ENCODE data around the gene DRC7. TPM values are rescaled to one million over a fixed set of nuclear protein-coding genes. Genes with fewer than 3 reads are reported as not detected.

DRC7 gene
- total and polyA plus RNA-seq, 2 experiments from 2014 or later, result not detected

DNA sequence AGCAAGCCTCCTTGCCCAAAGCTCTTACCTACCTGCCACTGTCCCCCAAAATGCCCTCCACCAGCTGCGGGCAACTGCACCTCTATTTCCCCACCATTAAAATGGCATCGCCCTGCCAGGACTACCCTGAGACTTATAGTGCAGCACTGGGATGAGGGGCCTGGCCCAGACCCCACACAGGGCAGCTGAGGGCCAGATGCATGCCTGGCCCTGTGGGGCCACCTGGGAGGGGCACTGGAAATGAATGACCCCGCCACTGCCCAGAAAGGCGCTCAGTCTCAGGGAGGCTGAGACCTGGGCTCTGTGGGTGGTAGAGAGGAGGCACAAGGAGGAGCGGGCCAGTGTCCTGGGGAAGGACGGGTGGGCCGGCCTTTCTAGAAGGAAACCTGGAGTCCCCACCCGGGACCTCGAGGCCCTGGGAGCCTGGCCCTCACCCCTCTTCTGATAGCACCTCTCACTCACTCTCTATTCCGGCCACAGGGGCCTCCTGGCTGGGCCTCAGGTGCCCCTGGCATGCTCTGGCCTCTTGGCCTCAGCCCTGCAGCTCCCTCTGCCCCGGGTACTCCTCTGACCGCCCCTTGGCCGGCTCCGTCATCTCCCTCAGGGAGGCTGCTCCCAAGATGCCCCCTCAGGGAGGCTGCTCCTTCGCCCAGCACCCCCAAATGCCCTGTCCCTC lies 67.9 kb downstream of the DRC7 start:
- Histone ChIP-seq H3K4me2 (ENCODE audit: unreplicated experiment) (no peak overlapping the region), H2AFZ (no peak overlapping the region), H3K27ac (no peak overlapping the region), H3K9me2 (ENCODE audit: insufficient read depth) (no peaks in the 10 kb centered on the region), H3K4me3 (no peak overlapping the region), H4K20me1 (ENCODE audit: insufficient read depth) (no peaks in the 10 kb centered on the region), H3K27me3 (replicated peaks; ENCODE audit: insufficient read depth) (no peaks in the 10 kb centered on the region), H3K9ac (no peak overlapping the region), H3K79me2 (ENCODE audit: insufficient read depth) (no peaks in the 10 kb centered on the region), H3K4me1 (ENCODE audit: insufficient read depth) (peaks cover 3% of the 10 kb centered on the region), H3F3A (ENCODE audit: insufficient read depth) (no peaks in the 10 kb centered on the region), H3K9me3 (ENCODE audit: low read depth) (no peaks in the 10 kb centered on the region), H3K36me3 (ENCODE audit: low read depth) (no peaks in the 10 kb centered on the region; the same call in 1 of the 2 replicates)
- 89 to 92% methylated on average over 10 to 15 of the region's 15 CpGs for WGBS, 2 experiments (ENCODE audit: low coverage in 1 of 2, low lambda C conversion rate in 2 of 2, missing lambda C conversion rate in 2 of 2)
- in situ Hi-C loops (cut with MboI), result no loop called here
- no peak for DNase-seq
- TF ChIP-seq EZH2 (IDR thresholded peaks at IDR 0.05; ENCODE audit: insufficient read depth, poor library complexity, severe bottlenecking) (no peak), EZH2phosphoT487 (IDR thresholded peaks at IDR 0.05; ENCODE audit: insufficient read depth, low read depth) (no peak)

DNA sequence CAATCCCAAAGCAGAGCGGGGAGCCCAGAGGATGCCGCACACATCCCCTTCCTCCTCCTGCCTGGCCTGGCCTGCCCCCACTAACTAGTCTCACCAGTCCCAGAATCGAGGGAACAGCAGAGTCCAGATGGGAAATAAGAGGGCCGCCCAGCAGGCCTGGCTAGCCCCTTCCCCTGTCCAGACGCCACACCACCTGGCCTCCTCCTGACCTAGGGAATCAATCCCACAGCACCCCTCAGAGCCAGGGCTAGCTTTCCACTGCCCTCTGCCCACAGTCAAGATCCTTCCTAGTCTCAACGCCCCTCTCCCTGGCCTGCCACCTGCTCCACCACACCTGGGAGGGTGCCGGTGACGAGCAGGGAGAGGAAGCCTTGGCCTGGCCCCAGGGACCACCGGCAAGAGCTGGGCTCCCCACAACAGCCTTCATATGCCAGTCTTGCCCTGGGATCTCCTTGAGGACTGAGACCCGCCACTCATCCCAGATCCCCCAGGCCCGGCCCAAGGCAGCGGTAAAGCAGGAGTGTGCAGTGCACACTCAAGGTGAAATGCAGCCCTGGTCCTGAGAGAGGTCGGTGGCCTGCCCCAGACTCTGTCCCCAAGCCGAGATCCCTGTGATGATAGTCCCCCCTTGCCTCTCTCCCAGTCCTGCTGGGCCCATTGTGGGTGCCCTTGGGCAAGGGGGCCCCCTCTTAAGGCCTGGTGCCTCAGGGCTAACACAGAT lies 68.8 kb downstream of the DRC7 start:
- Histone ChIP-seq H3K9me3 (ENCODE audit: low read depth) (no peaks in the 10 kb centered on the region), H4K20me1 (ENCODE audit: insufficient read depth) (no peaks in the 10 kb centered on the region), H3K4me3 (no peak overlapping the region), H3F3A (ENCODE audit: insufficient read depth) (no peaks in the 10 kb centered on the region), H3K36me3 (ENCODE audit: low read depth) (peaks cover under 1% of the 10 kb centered on the region; the same call in 1 of the 2 replicates), H3K9me2 (ENCODE audit: insufficient read depth) (no peaks in the 10 kb centered on the region), H3K4me2 (ENCODE audit: unreplicated experiment) (no peak overlapping the region), H3K27ac (no peak overlapping the region), H3K9ac (no peak overlapping the region), H3K79me2 (ENCODE audit: insufficient read depth) (no peaks in the 10 kb centered on the region), H3K4me1 (ENCODE audit: insufficient read depth) (peaks cover 3% of the 10 kb centered on the region), H2AFZ (no peak overlapping the region), H3K27me3 (replicated peaks; ENCODE audit: insufficient read depth) (no peaks in the 10 kb centered on the region)
- TF ChIP-seq EZH2phosphoT487 (IDR thresholded peaks at IDR 0.05; ENCODE audit: insufficient read depth, low read depth) (no peak), EZH2 (IDR thresholded peaks at IDR 0.05; ENCODE audit: insufficient read depth, poor library complexity, severe bottlenecking) (no peak)
- 86 to 90% methylated on average over 14 of the region's 14 CpGs for WGBS, 2 experiments (ENCODE audit: low coverage in 1 of 2, low lambda C conversion rate in 2 of 2, missing lambda C conversion rate in 2 of 2)
- no peak for DNase-seq
- in situ Hi-C loops (cut with MboI), result no loop called here

DNA sequence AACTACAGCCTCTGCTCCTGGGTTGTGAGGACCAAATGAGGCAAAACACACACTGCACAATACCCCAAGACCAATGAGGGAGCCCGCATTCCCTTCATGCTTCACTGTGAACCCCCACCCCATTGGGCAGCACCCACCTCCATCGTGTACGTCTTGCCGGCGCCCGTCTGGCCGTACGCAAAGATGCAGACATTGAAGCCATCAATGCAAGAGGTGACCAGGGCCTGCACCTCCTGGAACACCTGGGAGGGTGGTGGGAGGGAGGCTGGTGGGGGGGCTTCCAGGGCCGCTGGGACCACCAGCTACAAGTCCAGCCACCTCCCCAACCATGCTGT lies 69.4 kb downstream of the DRC7 start:
- peaks cover 6% of the 10 kb centered on the region; the same call in 1 of the 2 replicates for H3K36me3 ChIP-seq (ENCODE audit: low read depth)
- H3K4me2 ChIP-seq (ENCODE audit: unreplicated experiment), result no peak overlapping the region

DNA sequence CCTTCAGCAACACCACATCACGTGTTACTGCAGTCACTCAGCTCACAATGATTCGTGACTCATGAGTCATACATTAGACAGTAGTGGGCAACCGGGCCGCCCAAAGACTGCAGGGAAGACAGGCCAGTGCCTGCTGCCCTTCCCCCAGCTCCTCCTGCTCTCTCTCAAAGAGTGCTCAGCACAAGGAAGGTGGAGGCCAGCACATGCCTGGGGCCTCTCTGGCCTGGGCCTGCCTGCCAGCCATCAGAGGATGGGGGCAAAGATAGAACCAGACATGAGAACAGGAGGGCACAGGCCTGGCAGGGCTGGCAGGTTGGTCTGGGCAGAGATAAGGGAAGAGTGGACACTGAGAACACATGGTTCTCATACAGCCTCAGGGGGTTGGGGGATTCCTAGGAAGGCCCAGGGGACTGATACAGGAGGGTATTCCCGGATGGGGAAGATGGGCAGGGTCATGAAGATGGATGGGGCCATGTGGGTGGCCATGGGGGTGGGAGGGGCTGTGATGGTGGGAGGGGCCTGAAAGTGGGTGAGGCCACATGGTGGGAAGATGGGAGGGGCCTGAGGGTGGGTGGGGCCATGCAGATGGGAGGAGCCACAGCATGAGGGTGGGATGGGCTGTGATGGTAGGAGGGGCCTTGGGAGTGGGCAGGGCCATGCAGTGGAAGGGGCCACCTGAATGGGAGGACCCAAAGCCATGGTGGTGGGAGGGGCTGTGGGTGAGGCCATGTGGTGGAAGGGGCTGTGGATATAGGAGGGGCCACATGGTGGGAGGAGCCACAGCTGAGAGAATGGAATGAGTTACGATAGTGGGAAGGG lies 69.9 kb downstream of the DRC7 start:
- H3K36me3 ChIP-seq (ENCODE audit: low read depth), result peaks cover 6% of the 10 kb centered on the region; the same call in 1 of the 2 replicates
- no peaks in the 10 kb centered on the region for H4K20me1 ChIP-seq (ENCODE audit: insufficient read depth)
- DNase-seq, result peak; percentile 95
- H3K9ac ChIP-seq, result 0 out of 2 replicates have a peak overlapping the region, but pooled peaks have one; percentile 41
- in situ Hi-C loops (cut with MboI), result no loop called here
- H3K9me3 ChIP-seq (ENCODE audit: low read depth), result no peaks in the 10 kb centered on the region
- H3K9me2 ChIP-seq (ENCODE audit: insufficient read depth), result no peaks in the 10 kb centered on the region
- TF ChIP-seq EZH2 (IDR thresholded peaks at IDR 0.05; ENCODE audit: insufficient read depth, poor library complexity, severe bottlenecking) (no peak), EZH2phosphoT487 (IDR thresholded peaks at IDR 0.05; ENCODE audit: insufficient read depth, low read depth) (no peak)
- no peaks in the 10 kb centered on the region for H3K79me2 ChIP-seq (ENCODE audit: insufficient read depth)
- H3K4me3 ChIP-seq, result no peak overlapping the region
- 20 to 22% methylated on average over 6 of the region's 6 CpGs for WGBS, 2 experiments (ENCODE audit: low coverage in 1 of 2, low lambda C conversion rate in 2 of 2, missing lambda C conversion rate in 2 of 2)
- no peak overlapping the region for H2AFZ ChIP-seq
- no peaks in the 10 kb centered on the region for H3F3A ChIP-seq (ENCODE audit: insufficient read depth)
- no peaks in the 10 kb centered on the region for H3K27me3 ChIP-seq (replicated peaks; ENCODE audit: insufficient read depth)
- H3K4me1 ChIP-seq (ENCODE audit: insufficient read depth), result peaks cover 3% of the 10 kb centered on the region
- no peak overlapping the region for H3K4me2 ChIP-seq (ENCODE audit: unreplicated experiment)
- peak overlapping the region; percentile 66 for H3K27ac ChIP-seq

More for the DNA sequence above, 69.4 kb downstream of the DRC7 start:
- no peaks in the 10 kb centered on the region for H3K79me2 ChIP-seq (ENCODE audit: insufficient read depth)
- H3K9ac ChIP-seq, result no peak overlapping the region
- in situ Hi-C loops (cut with MboI), result no loop called here
- no peaks in the 10 kb centered on the region for H4K20me1 ChIP-seq (ENCODE audit: insufficient read depth)
- H3K4me1 ChIP-seq (ENCODE audit: insufficient read depth), result peaks cover 3% of the 10 kb centered on the region
- no peaks in the 10 kb centered on the region for H3K9me3 ChIP-seq (ENCODE audit: low read depth)
- no peak overlapping the region for H2AFZ ChIP-seq
- H3F3A ChIP-seq (ENCODE audit: insufficient read depth), result no peaks in the 10 kb centered on the region
- H3K9me2 ChIP-seq (ENCODE audit: insufficient read depth), result no peaks in the 10 kb centered on the region
- H3K27ac ChIP-seq, result no peak overlapping the region
- TF ChIP-seq EZH2 (IDR thresholded peaks at IDR 0.05; ENCODE audit: insufficient read depth, poor library complexity, severe bottlenecking), result no peak
- no peak for TF ChIP-seq EZH2phosphoT487 (IDR thresholded peaks at IDR 0.05; ENCODE audit: insufficient read depth, low read depth)
- no peaks in the 10 kb centered on the region for H3K27me3 ChIP-seq (replicated peaks; ENCODE audit: insufficient read depth)
- WGBS, 2 experiments (ENCODE audit: low coverage in 1 of 2, low lambda C conversion rate in 2 of 2, missing lambda C conversion rate in 2 of 2), result 88 to 89% methylated on average over 9 of the region's 9 CpGs
- no peak overlapping the region for H3K4me3 ChIP-seq
- DNase-seq, result no peak

Data from GM23248 (cell line).